WTC11 (cell line): ENCODE results near the gene AQP1. TPM values are rescaled to one million over a fixed set of nuclear protein-coding genes. Genes with fewer than 3 reads are reported as not detected.

Experiments
- ATAC-seq: fragments of 200-7000 bp; cut with Tn5 transposase; 2 replicates; pipeline ENCODE4 v1.10.0; 2021; ENCODE audit warnings: mild to moderate bottlenecking, moderate library complexity
- CTCF ChIA-PET: fragments of 300-600 bp; sonication (Branson Sonifier 250); formaldehyde crosslinking; loops from one replicate; lab custom pipeline; 2021; ENCODE audit warnings: antibody characterized with exemption; lab: Charles Lee
- POLR2A ChIA-PET: fragments of 350-600 bp; sonication (Branson Sonifier 250); formaldehyde crosslinking; loops from one replicate; lab custom pipeline; 2021; ENCODE audit warnings: antibody characterized with exemption; lab: Charles Lee
- DNase-seq: peaks from one replicate; pipeline ENCODE4 v3.0.0; 2021; ENCODE audit warnings: low spot score
- H3K27ac Mint-ChIP-seq: 2 replicates; pipeline ENCODE4 v1.8.0; 2021; ENCODE audit warnings: mixed read lengths
- H3K27me3 Mint-ChIP-seq: 2 replicates; pipeline ENCODE4 v1.8.0; 2021; ENCODE audit warnings: low read depth, mild to moderate bottlenecking, moderate library complexity, mixed read lengths
- H3K36me3 Mint-ChIP-seq: 2 replicates; pipeline ENCODE4 v1.8.0; 2021; ENCODE audit warnings: mixed read lengths
- H3K4me1 Mint-ChIP-seq: 2 replicates; pipeline ENCODE4 v1.8.0; 2022; ENCODE audit warnings: mixed read lengths
- H3K4me3 Mint-ChIP-seq: 2 replicates; pipeline ENCODE4 v1.8.0; 2021; ENCODE audit warnings: mild to moderate bottlenecking, moderate library complexity, mixed read lengths
- H3K9me3 Mint-ChIP-seq: 2 replicates; pipeline ENCODE4 v1.8.0; 2021; ENCODE audit warnings: mixed read lengths
- E2F4 ChIP-seq: sonication (generic); formaldehyde crosslinking; IDR thresholded peaks from 2 replicates; pipeline ENCODE4 v1.8.1; 2022; ENCODE audit warnings: low read depth, mild to moderate bottlenecking, moderate library complexity, missing genetic modification reagents, borderline replicate concordance
- ESRRA ChIP-seq: sonication (generic); formaldehyde crosslinking; IDR thresholded peaks from 2 replicates; pipeline ENCODE4 v1.8.1; 2022; ENCODE audit warnings: mild to moderate bottlenecking, missing genetic modification reagents, borderline replicate concordance
- GTF2I ChIP-seq: fragments of 250-450 bp; sonication (Bioruptor Pico); conservative IDR thresholded peaks from 2 replicates; pipeline ENCODE4 v1.4.0; 2021; ENCODE audit warnings: mild to moderate bottlenecking
- HMGA2 ChIP-seq: fragments of 250-450 bp; sonication (Bioruptor Pico); IDR thresholded peaks from 2 replicates; pipeline ENCODE4 v1.4.0; 2021; ENCODE audit warnings: mild to moderate bottlenecking, moderate library complexity
- IRF1 ChIP-seq: sonication (generic); formaldehyde crosslinking; IDR thresholded peaks from 2 replicates; pipeline ENCODE4 v1.8.0; 2023; ENCODE audit warnings: missing genetic modification reagents
- NFATC4 ChIP-seq: fragments of 250-450 bp; sonication (Bioruptor Pico); IDR thresholded peaks from 2 replicates; pipeline ENCODE4 v1.9.0; 2021; ENCODE audit warnings: mild to moderate bottlenecking
- NFE2L1 ChIP-seq: sonication (generic); formaldehyde crosslinking; IDR thresholded peaks from 2 replicates; pipeline ENCODE4 v1.8.1; 2023; ENCODE audit warnings: missing genetic modification reagents
- NFYB ChIP-seq: sonication (generic); formaldehyde crosslinking; conservative IDR thresholded peaks from 2 replicates; pipeline ENCODE4 v1.8.0; 2022; ENCODE audit warnings: low read depth, missing genetic modification reagents
- NR3C1 ChIP-seq: sonication (generic); formaldehyde crosslinking; conservative IDR thresholded peaks from 2 replicates; pipeline ENCODE4 v1.8.1; 2023; ENCODE audit warnings: low read depth, mild to moderate bottlenecking, missing genetic modification reagents
- PRDM15 ChIP-seq: sonication (generic); formaldehyde crosslinking; IDR thresholded peaks from 2 replicates; pipeline ENCODE4 v1.8.0; 2022; ENCODE audit warnings: missing genetic modification reagents
- RORB ChIP-seq: fragments of 250-450 bp; sonication (Bioruptor Pico); IDR thresholded peaks from 2 replicates; pipeline ENCODE4 v1.9.0; 2021; ENCODE audit warnings: mild to moderate bottlenecking
- TCF7 ChIP-seq: sonication (generic); formaldehyde crosslinking; IDR thresholded peaks from 2 replicates; pipeline ENCODE4 v1.8.0; 2022; ENCODE audit warnings: mild to moderate bottlenecking, low read depth, missing genetic modification reagents, moderate library complexity
- TEAD1 ChIP-seq: sonication (generic); formaldehyde crosslinking; IDR thresholded peaks from 2 replicates; pipeline ENCODE4 v1.8.0; 2022; ENCODE audit warnings: mild to moderate bottlenecking, missing genetic modification reagents
- ZNF121 ChIP-seq: sonication (generic); formaldehyde crosslinking; IDR thresholded peaks from 2 replicates; pipeline ENCODE4 v1.8.0; 2023; ENCODE audit warnings: missing genetic modification reagents
- ZNF532 ChIP-seq: fragments of 250-450 bp; sonication (Bioruptor Pico); IDR thresholded peaks from 2 replicates; pipeline ENCODE4 v1.9.0; 2021; ENCODE audit warnings: mild to moderate bottlenecking, borderline replicate concordance
- total RNA-seq: library from RNA; stranded (reverse); gene quantifications from 3 replicates; pipeline ENCODE4 v1.2.3, GENCODE V29; 2021
- TF ChIP-seq, protein P1 (sequence below): sonication (generic); formaldehyde crosslinking; IDR thresholded peaks from 2 replicates; pipeline ENCODE4 v1.8.1; 2022; ENCODE audit warnings: missing genetic modification reagents, borderline replicate concordance

The AQP1 gene
- total RNA-seq, 1 experiment from 2014 or later, result 0.81 TPM

DNA sequence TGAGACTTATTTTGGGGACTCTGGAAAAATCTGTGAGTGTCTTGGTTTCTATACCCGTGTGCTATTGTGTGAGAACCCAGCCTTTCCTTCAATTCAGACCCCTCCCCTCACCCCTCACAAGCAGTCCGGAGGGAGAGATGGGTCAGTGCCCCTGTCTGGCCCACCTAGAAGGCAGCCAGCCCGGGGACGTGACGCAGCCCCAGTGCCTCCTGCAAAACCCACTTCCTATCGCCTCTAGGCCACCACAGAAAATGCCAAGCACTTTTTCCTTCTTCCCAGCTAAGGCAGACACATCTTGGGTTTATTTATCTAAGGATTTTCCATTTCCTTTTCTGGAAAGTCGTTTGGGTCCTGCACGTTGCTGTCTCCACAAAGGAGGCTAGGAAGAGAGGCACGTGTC, 11.6 kb upstream of the AQP1 start:
- H3K36me3 Mint-ChIP-seq, result no peaks in the 10 kb centered on the region
- ChIA-PET POLR2A (no interaction called here), CTCF (interaction anchor here (1.0 kb wide), 1 partner anchor 8 kb away, joined by 3 read pairs; no protein-coding TSS in a partner anchor)
- H3K27me3 Mint-ChIP-seq, result no peaks in the 10 kb centered on the region
- no peaks in the 10 kb centered on the region for H3K4me1 Mint-ChIP-seq
- ATAC-seq (no peak), DNase-seq (no peak)
- TF ChIP-seq NFATC4 (CRISPR knock-in tag) (no peak), TCF7 (CRISPR knock-in tag) (no peak), NR3C1 (CRISPR knock-in tag) (no peak), ZNF532 (CRISPR knock-in tag) (no peak), HMGA2 (no peak), GTF2I (CRISPR knock-in tag) (no peak), RORB (CRISPR knock-in tag) (no peak), NFYB (no peak), PRDM15 (CRISPR knock-in tag) (no peak), ESRRA (no peak), ZNF121 (CRISPR knock-in tag) (no peak), E2F4 (CRISPR knock-in tag) (no peak), TEAD1 (CRISPR knock-in tag) (no peak), IRF1 (no peak), NFE2L1 (CRISPR knock-in tag) (no peak)
- TF ChIP-seq, protein P1, sequence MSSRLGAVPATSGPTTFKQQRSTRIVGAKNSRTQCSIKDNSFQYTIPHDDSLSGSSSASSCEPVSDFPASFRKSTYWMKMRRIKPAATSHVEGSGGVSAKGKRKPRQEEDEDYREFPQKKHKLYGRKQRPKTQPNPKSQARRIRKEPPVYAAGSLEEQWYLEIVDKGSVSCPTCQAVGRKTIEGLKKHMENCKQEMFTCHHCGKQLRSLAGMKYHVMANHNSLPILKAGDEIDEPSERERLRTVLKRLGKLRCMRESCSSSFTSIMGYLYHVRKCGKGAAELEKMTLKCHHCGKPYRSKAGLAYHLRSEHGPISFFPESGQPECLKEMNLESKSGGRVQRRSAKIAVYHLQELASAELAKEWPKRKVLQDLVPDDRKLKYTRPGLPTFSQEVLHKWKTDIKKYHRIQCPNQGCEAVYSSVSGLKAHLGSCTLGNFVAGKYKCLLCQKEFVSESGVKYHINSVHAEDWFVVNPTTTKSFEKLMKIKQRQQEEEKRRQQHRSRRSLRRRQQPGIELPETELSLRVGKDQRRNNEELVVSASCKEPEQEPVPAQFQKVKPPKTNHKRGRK (CRISPR knock-in tag), result no peak
- no peak overlapping the region for H3K4me3 Mint-ChIP-seq
- no peaks in the 10 kb centered on the region for H3K9me3 Mint-ChIP-seq
- H3K27ac Mint-ChIP-seq, result no peak overlapping the region
